Astrocyte (in vitro differentiated cells and primary cell): ENCODE results near the gene MUS81.
"Not testable (repeated sequence)": the region's sequence is repeated elsewhere in the genome, so short reads cannot be mapped to it uniquely, and the experiment has no call there.

Source experiments
- EZH2 ChIP-seq: IDR thresholded peaks from 2 replicates; pipeline ENCODE4 v1.6.1; 2012; ENCODE audit warnings: mild to moderate bottlenecking, low read length, inconsistent platforms; ENCODE audit not compliant: insufficient read depth
- TF ChIP-seq, protein P1 (sequence below): IDR thresholded peaks from 2 replicates; pipeline ENCODE4 v1.5.1; 2011; ENCODE audit warnings: low read depth, mild to moderate bottlenecking, inconsistent platforms, low read length, moderate library complexity; ENCODE audit not compliant: insufficient read depth

DNA sequence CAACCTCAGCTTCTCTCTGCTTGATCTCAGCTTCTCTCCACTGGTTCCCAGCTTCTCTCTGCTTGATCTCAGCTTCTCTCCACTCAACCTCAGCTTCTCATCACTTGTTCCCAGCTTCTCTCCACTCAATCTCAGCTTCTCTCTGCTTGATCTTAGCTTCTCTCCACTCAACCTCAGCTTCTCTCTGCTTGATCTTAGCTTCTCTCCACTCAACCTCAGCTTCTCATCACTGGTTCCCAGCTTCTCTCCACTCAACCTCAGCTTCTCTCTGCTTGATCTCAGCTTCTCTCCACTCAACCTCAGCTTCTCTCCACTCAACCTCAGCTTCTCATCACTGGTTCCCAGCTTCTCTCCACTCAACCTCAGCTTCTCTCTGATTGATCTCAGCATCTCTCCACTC is 28.0 kb upstream of the MUS81 start:
- TF ChIP-seq, protein P1, sequence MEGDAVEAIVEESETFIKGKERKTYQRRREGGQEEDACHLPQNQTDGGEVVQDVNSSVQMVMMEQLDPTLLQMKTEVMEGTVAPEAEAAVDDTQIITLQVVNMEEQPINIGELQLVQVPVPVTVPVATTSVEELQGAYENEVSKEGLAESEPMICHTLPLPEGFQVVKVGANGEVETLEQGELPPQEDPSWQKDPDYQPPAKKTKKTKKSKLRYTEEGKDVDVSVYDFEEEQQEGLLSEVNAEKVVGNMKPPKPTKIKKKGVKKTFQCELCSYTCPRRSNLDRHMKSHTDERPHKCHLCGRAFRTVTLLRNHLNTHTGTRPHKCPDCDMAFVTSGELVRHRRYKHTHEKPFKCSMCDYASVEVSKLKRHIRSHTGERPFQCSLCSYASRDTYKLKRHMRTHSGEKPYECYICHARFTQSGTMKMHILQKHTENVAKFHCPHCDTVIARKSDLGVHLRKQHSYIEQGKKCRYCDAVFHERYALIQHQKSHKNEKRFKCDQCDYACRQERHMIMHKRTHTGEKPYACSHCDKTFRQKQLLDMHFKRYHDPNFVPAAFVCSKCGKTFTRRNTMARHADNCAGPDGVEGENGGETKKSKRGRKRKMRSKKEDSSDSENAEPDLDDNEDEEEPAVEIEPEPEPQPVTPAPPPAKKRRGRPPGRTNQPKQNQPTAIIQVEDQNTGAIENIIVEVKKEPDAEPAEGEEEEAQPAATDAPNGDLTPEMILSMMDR = not testable (repeated sequence)
- not testable (repeated sequence) for TF ChIP-seq EZH2
